ENCODE data around the gene C2orf76. TPM values are rescaled to one million over a fixed set of nuclear protein-coding genes. Genes with fewer than 3 reads are reported as not detected.
A peak's percentile ranks its signal among the peaks of the same experiment; 100 is the strongest.

Gene C2orf76
- total and polyA plus RNA-seq, 12 donors, result 2.2 to 47.4 (median 16.9) TPM

GRCh38 chr2:119402645-119403560 lies 36.3 kb upstream of the C2orf76 start:
- TF ChIP-seq POLR2A (IDR thresholded peaks at IDR 0.05) (no peak), CTCF (IDR thresholded peaks at IDR 0.05) (no peak)
- WGBS, 4 donors, result 73 to 77% (median 74%) methylated on average over 9 to 10 of the region's 10 CpGs
- no peak overlapping the region for H3K27ac ChIP-seq
- peaks cover 0 to 7% of the 10 kb centered on the region in 2 donors for H3K4me1 ChIP-seq (replicated peaks in 1 of 2)
- H3K4me3 ChIP-seq, result no peak overlapping the region
- H3K9me3 ChIP-seq (replicated peaks in 1 of 3), result no peaks in the 10 kb centered on the region
- H3K36me3 ChIP-seq (replicated peaks in 1 of 2), result no peaks in the 10 kb centered on the region
- no peaks in the 10 kb centered on the region for H3K27me3 ChIP-seq
- DNase-seq, result peak in 5 of 7 donors; percentile 42 to 71 (median 53)
- intact Hi-C loops (cut with DNase I), result loop anchor here in 1 of 2 donors (10.0 kb wide), 1 partner anchor 252 kb away; no protein-coding TSS in a partner anchor

- intact Hi-C loops (cut with DNase I), result loop anchor here in 1 of 2 donors (10.0 kb wide), 1 partner anchor 253 kb away; no protein-coding TSS in a partner anchor
- Histone ChIP-seq H3K36me3 (replicated peaks in 1 of 2) (no peaks in the 10 kb centered on the region), H3K9me3 (replicated peaks in 1 of 3) (no peaks in the 10 kb centered on the region), H3K4me1 (replicated peaks in 1 of 2) (peaks cover 0 to 6% of the 10 kb centered on the region in 2 donors), H3K27me3 (no peaks in the 10 kb centered on the region), H3K27ac (no peak overlapping the region), H3K4me3 (no peak overlapping the region)
- 80 to 83% (median 82%) methylated on average over 5 of the region's 5 CpGs for WGBS, 4 donors
- TF ChIP-seq POLR2A (IDR thresholded peaks at IDR 0.05), result no peak
- no peak for TF ChIP-seq CTCF (IDR thresholded peaks at IDR 0.05)
- no peak for DNase-seq
These were observed 35.5 kb upstream of the C2orf76 start for GRCh38 chr2:119402106-119402505.

GRCh38 chr2:119397196-119397595 lies 30.6 kb upstream of the C2orf76 start:
- WGBS, 4 donors, result 70 to 84% (median 77%) methylated on average over 4 to 6 of the region's 6 CpGs
- Histone ChIP-seq H3K4me3 (no peak overlapping the region), H3K36me3 (replicated peaks in 1 of 2) (no peaks in the 10 kb centered on the region), H3K4me1 (replicated peaks in 1 of 2) (no peaks in the 10 kb centered on the region), H3K9me3 (replicated peaks in 1 of 3) (no peaks in the 10 kb centered on the region), H3K27ac (no peak overlapping the region), H3K27me3 (no peaks in the 10 kb centered on the region)
- intact Hi-C loops (cut with DNase I), result no loop called here
- DNase-seq, result no peak
- TF ChIP-seq POLR2A (IDR thresholded peaks at IDR 0.05) (no peak), CTCF (IDR thresholded peaks at IDR 0.05) (no peak)

GRCh38 chr2:119393971-119394748 lies 27.5 kb upstream of the C2orf76 start:
- H3K9me3 ChIP-seq (replicated peaks in 1 of 3), result no peaks in the 10 kb centered on the region
- intact Hi-C loops (cut with DNase I), result no loop called here
- no peak overlapping the region for H3K27ac ChIP-seq
- no peaks in the 10 kb centered on the region for H3K36me3 ChIP-seq (replicated peaks in 1 of 2)
- no peak for TF ChIP-seq POLR2A (IDR thresholded peaks at IDR 0.05)
- TF ChIP-seq CTCF (IDR thresholded peaks at IDR 0.05), result no peak
- H3K27me3 ChIP-seq, result no peaks in the 10 kb centered on the region
- no peak for DNase-seq
- 87 to 93% (median 88%) methylated on average over 3 of the region's 3 CpGs for WGBS, 4 donors
- no peak overlapping the region for H3K4me3 ChIP-seq
- H3K4me1 ChIP-seq (replicated peaks in 1 of 2), result peaks cover 12 to 15% of the 10 kb centered on the region in 2 donors

Data from adrenal gland (tissue), 12 donors.